Measurements from ENCODE around the gene CNKSR3. TPM values are rescaled to one million over a fixed set of nuclear protein-coding genes. Genes with fewer than 3 reads are reported as not detected.

The CNKSR3 gene
- total and polyA plus RNA-seq, 3 experiments from 2014 or later = 0.50 to 0.62 TPM; not detected in 1

Other genes with a start within 250 kb of the CNKSR3 start
- gene IPCEF1, start 153.9 kb downstream of the CNKSR3 start, total RNA-seq = 10 to 100 TPM; 17.7 to 19.2 TPM
- 57.8 TPM for gene IPCEF1, start 153.9 kb downstream of the CNKSR3 start, polyA plus RNA-seq
- 10 to 100 TPM; 37.1 to 39.8 TPM for gene SCAF8, start 222.7 kb upstream of the CNKSR3 start, total RNA-seq
- 16.2 TPM for gene SCAF8, start 222.7 kb upstream of the CNKSR3 start, polyA plus RNA-seq

Data from CD8-positive, alpha-beta memory T cell (primary cell).